ENCODE results near the gene IFI30. TPM values are rescaled to one million over a fixed set of nuclear protein-coding genes. Genes with fewer than 3 reads are reported as not detected.

IFI30 gene
- total RNA-seq, 4 donors from 2014 or later, result 13.4 to 37.2 (median 35.1) TPM

DNA sequence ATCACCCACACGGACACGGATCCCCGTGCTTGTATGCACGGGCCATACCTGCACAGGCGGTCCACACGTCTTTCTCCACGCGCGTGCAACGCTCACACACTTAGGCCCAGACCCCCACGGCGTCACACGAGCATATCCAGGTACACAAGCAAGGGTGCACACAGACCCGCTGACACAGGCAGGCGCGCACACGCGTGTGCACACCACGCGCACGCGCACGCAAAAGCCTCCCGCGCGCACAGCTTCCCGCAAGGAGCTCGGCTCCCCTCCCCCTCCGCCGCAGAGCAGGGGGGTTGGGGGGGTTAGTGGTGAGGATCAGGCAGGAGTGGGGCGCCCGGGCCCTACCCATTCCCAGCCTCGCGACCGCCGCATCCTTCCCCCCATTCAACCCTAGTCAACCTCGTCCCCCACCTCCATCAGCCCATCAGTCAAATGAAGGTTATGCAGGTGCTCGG is 29.8 kb downstream of the IFI30 start:
- Histone ChIP-seq H3K27me3 (no peaks in the 10 kb centered on the region), H3K4me3 (peak overlapping the region; percentile 58), H3K9me3 (no peaks in the 10 kb centered on the region), H3K36me3 (peaks cover 6% of the 10 kb centered on the region), H3K4me1 (peaks cover 27% of the 10 kb centered on the region), H3K27ac (peak overlapping the region; percentile 34)
- peak in 1 of 2 donors; percentile 78 for DNase-seq (ENCODE audit: low spot score in 2 of 2)
- WGBS, result under 1% methylated on average over 26 of the region's 38 CpGs
- TF ChIP-seq EP300 (IDR thresholded peaks at IDR 0.05), result no peak
- no peak for TF ChIP-seq POLR2AphosphoS5 (IDR thresholded peaks at IDR 0.05)
- TF ChIP-seq POLR2A (IDR thresholded peaks at IDR 0.05), result no peak
- TF ChIP-seq, protein P1, sequence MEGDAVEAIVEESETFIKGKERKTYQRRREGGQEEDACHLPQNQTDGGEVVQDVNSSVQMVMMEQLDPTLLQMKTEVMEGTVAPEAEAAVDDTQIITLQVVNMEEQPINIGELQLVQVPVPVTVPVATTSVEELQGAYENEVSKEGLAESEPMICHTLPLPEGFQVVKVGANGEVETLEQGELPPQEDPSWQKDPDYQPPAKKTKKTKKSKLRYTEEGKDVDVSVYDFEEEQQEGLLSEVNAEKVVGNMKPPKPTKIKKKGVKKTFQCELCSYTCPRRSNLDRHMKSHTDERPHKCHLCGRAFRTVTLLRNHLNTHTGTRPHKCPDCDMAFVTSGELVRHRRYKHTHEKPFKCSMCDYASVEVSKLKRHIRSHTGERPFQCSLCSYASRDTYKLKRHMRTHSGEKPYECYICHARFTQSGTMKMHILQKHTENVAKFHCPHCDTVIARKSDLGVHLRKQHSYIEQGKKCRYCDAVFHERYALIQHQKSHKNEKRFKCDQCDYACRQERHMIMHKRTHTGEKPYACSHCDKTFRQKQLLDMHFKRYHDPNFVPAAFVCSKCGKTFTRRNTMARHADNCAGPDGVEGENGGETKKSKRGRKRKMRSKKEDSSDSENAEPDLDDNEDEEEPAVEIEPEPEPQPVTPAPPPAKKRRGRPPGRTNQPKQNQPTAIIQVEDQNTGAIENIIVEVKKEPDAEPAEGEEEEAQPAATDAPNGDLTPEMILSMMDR (IDR thresholded peaks at IDR 0.05), result no peak

DNA sequence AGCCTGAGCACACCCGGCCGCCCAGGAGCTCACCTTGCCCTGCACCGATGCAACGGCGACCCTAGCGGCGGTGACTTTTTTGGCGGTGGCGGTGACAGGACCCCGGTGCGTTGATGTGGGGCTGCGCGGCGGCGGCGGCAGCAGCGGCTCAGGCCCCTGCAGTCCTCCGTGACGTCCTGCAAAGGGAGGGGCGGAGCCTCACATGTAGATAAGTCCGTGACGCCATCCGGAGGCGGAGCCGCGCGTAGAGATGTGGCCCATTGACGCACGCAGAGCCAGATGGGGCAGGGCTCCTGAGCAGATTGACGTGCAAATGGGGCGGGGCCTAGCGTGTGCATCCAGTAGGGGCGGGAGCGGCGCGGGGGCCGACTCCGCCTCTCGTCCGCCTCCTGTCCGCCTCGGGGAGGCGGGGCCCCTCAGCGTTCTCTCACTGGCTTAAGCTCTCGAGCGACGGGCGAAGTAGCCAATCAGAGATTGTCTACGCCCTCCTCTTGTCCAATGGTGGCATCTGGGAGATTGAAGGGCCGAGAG is 30.3 kb downstream of the IFI30 start, which contains the start of gene RAB3A:
Gene RAB3A (minus strand): TSS at position 180 of the 531 bp plus-strand sequence. CDS start 1,302 bp downstream, outside the sequence.
- no CpG with 5 or more reads among the region's 50 CpGs for WGBS
- peak within 1 kb of the TSS; percentile 94 for H3K27ac ChIP-seq
- no peaks in the 10 kb centered on the region for H3K27me3 ChIP-seq
- H3K4me3 ChIP-seq, result peak within 1 kb of the TSS; percentile 58
- peaks cover 27% of the 10 kb centered on the region for H3K4me1 ChIP-seq
- TF ChIP-seq POLR2AphosphoS5 (IDR thresholded peaks at IDR 0.05) (peak in 1 of 3 donors; percentile 85), POLR2A (IDR thresholded peaks at IDR 0.05) (no peak), EP300 (IDR thresholded peaks at IDR 0.05) (peak; percentile 85)
- TF ChIP-seq, protein P1 (IDR thresholded peaks at IDR 0.05), result no peak
- DNase-seq (ENCODE audit: low spot score in 2 of 2), result peak; percentile 100
- no peaks in the 10 kb centered on the region for H3K9me3 ChIP-seq
- peaks cover 1% of the 10 kb centered on the region for H3K36me3 ChIP-seq

DNA sequence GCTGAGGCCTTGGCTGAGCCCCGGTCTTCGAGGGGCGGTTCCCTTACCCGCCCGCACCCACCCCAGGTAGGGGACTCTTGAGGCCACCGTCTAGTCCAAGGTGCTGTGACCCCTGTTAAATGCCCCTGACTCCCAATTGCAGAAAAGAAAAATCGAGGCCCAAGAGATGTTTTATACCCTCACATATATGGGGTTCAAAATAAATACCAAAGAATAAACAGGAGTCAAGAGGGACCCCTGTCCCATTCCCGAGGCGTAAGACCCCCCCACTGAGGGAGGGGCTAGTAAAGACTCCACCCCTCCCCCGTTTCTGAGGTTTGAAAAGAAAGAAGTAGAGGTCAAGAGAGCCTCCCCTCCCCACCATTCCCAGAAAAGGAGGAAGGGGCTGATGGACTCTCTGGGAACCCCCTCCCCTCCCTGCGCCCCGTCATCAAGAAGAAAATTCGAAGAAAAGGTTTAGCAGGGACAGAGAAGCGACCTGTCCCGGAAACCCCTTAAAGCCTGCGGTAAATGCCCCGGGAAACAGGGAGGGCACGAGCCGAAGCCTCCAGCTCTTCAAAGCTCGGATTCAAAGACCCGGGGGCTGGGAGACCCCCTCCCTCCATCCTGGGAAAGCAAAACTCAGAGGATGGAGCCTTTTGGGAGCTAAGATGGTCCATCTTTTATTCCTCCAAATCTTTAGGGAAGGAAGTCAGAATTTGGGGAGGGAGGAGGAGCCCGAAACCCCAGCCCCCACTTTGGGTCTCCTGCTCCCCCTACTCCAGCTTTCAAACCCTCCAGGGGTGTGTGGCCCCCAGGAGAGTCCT is 31.0 kb downstream of the IFI30 start:
- Histone ChIP-seq H3K36me3 (no peaks in the 10 kb centered on the region), H3K9me3 (no peaks in the 10 kb centered on the region), H3K27ac (peak overlapping the region; percentile 94), H3K4me3 (peak overlapping the region; percentile 58), H3K4me1 (peaks cover 27% of the 10 kb centered on the region), H3K27me3 (no peaks in the 10 kb centered on the region)
- WGBS, result 0% methylated on average over 17 of the region's 22 CpGs
- TF ChIP-seq, protein P1 (IDR thresholded peaks at IDR 0.05), result no peak
- TF ChIP-seq POLR2A (IDR thresholded peaks at IDR 0.05) (no peak), POLR2AphosphoS5 (IDR thresholded peaks at IDR 0.05) (no peak), EP300 (IDR thresholded peaks at IDR 0.05) (no peak)
- DNase-seq (ENCODE audit: low spot score in 2 of 2), result peak in 1 of 2 donors; percentile 84

DNA sequence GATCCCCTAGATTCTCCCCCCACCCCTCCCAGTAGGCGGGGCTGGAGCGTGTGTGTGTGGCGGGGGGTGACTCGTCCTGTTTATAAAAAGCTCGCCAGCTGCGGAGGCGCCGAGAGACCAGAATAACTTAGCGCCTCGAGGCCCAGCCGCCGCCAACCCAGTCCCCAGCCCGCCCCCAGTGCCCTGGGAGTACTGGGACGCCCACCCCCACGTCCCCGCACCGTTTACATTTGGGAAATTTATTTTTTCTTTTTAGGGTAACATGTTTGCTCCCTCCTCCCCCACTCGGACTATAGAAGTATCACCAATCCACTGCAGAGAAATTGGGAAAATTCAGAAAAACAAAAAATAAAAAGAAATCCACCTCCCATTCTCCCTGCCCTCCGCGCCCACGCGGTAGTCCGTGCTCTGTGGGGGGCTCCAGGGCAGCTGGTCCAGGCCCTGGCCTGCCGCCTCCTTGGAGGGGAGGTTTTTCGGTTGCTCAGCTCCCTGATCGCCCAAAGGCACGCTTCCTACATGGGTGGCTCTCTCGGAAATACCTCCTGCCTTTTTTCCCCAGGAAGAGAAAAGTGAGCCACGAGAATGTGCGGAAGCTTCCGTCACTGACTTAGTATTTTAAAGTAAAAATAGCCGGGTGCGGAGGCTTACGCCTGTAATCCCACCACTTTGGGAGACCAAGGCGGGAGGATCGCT is 31.7 kb downstream of the IFI30 start:
- Histone ChIP-seq H3K9me3 (no peaks in the 10 kb centered on the region), H3K27me3 (no peaks in the 10 kb centered on the region), H3K36me3 (no peaks in the 10 kb centered on the region), H3K27ac (peak overlapping the region; percentile 94), H3K4me3 (peak overlapping the region; percentile 58), H3K4me1 (peaks cover 27% of the 10 kb centered on the region)
- 10% methylated on average over 34 of the region's 36 CpGs for WGBS
- DNase-seq (ENCODE audit: low spot score in 2 of 2), result peak; percentile 91 to 92
- TF ChIP-seq POLR2A (IDR thresholded peaks at IDR 0.05), result no peak

DNA sequence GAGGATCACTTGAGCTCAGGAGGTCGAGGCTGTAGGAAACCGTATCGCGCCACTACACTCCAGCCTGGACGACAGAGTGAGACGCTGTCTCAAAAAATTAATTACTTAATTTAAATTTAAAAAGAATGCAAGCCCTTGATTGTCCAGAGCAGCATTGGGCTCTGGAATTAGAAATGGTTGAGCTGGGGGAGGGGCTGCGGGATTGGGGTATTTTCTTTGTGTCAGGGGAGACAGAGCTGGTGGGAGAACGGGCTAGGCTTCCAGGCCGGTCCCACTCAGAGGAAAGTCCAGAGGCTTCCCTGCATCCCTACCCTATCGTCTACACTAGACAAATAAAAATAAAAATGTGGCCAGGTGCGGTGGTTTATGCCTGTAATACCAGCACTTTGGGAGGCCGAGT is 32.4 kb downstream of the IFI30 start:
- no peaks in the 10 kb centered on the region for H3K9me3 ChIP-seq
- no peak for TF ChIP-seq POLR2A (IDR thresholded peaks at IDR 0.05)
- TF ChIP-seq, protein P1 (IDR thresholded peaks at IDR 0.05), result no peak
- no peak for TF ChIP-seq POLR2AphosphoS5 (IDR thresholded peaks at IDR 0.05)
- TF ChIP-seq EP300 (IDR thresholded peaks at IDR 0.05), result no peak
- H3K4me3 ChIP-seq, result no peak overlapping the region
- 81% methylated on average over 12 of the region's 12 CpGs for WGBS
- H3K36me3 ChIP-seq, result no peaks in the 10 kb centered on the region
- H3K4me1 ChIP-seq, result peaks cover 27% of the 10 kb centered on the region
- no peak overlapping the region for H3K27ac ChIP-seq
- DNase-seq (ENCODE audit: low spot score in 2 of 2), result no peak
- H3K27me3 ChIP-seq, result no peaks in the 10 kb centered on the region

Data from suprapubic skin (tissue), 4 donors.